BJ (cell line): ENCODE measurements around the gene SLC25A6. TPM values are rescaled to one million over a fixed set of nuclear protein-coding genes. Genes with fewer than 3 reads are reported as not detected.

Source experiments
- CTCF ChIA-PET: fragments of 350-600 bp; formaldehyde crosslinking; extraction: SDS; loops from one replicate; lab custom pipeline; 2021; ENCODE audit warnings: antibody characterized with exemption, inconsistent platforms; lab: Yijun Ruan, JAX
- POLR2A ChIA-PET: fragments of 300-600 bp; sonication (Branson Sonifier 250); formaldehyde crosslinking; extraction: SDS; loops from one replicate; lab custom pipeline; 2021; ENCODE audit warnings: antibody characterized with exemption; lab: Charles Lee
- DNase-seq: peaks from one replicate; pipeline ENCODE4 v3.0.0-alpha.2; 2011; ENCODE audit warnings: low read depth
- H3K27me3 ChIP-seq: 2 replicates; pipeline ENCODE4 v1.6.0; 2011; ENCODE audit warnings: low read length; ENCODE audit not compliant: control insufficient read depth, insufficient read depth
- H3K36me3 ChIP-seq: 2 replicates; pipeline ENCODE4 v1.5.1; 2011; ENCODE audit warnings: low read length; ENCODE audit not compliant: control insufficient read depth, insufficient read depth
- H3K4me3 ChIP-seq: 2 replicates; pipeline ENCODE4 v1.5.1; 2011; ENCODE audit warnings: low read depth, mild to moderate bottlenecking, control low read depth, low read length
- CTCF ChIP-seq: IDR thresholded peaks from 2 replicates; pipeline ENCODE4 v1.5.1; 2011; ENCODE audit warnings: low read depth, mild to moderate bottlenecking, control low read depth, inconsistent platforms, low read length, moderate library complexity; ENCODE audit not compliant: insufficient read depth
- polyA plus RNA-seq: library from polyadenylated mRNA; depleted of rRNA; stranded (reverse); fragments of >200 nt; gene quantifications from 2 replicates; pipeline ENCODE4 v1.2.3, GENCODE V29; 2011

SLC25A6 gene
- polyA plus RNA-seq, 1 experiment: 598 TPM

- ChIA-PET CTCF (no interaction called here), POLR2A (no interaction called here)
- Histone ChIP-seq H3K36me3 (peaks cover 18% of the 10 kb centered on the region), H3K4me3 (no peak overlapping the region), H3K27me3 (no peaks in the 10 kb centered on the region)
- no peak for TF ChIP-seq CTCF
- no peak for DNase-seq
Measured at GRCh38 chrX:1400049-1400448, 8.1 kb upstream of the SLC25A6 start.

GRCh38 chrX:1398431-1399340 is 6.8 kb upstream of the SLC25A6 start:
- H3K27me3 ChIP-seq: no peaks in the 10 kb centered on the region
- ChIA-PET POLR2A (no interaction called here), CTCF (no interaction called here)
- DNase-seq: no peak
- no peak overlapping the region for H3K4me3 ChIP-seq
- peaks cover 18% of the 10 kb centered on the region for H3K36me3 ChIP-seq
- TF ChIP-seq CTCF: no peak

- DNase-seq: no peak
- CTCF ChIA-PET: no interaction called here
Measured at GRCh38 chrX:1397441-1398270, 5.7 kb upstream of the SLC25A6 start.

GRCh38 chrX:1397001-1397400 is 5.1 kb upstream of the SLC25A6 start:
- no peak for TF ChIP-seq CTCF
- Histone ChIP-seq H3K4me3 (no peak overlapping the region), H3K27me3 (no peaks in the 10 kb centered on the region), H3K36me3 (peaks cover 8% of the 10 kb centered on the region)
- CTCF ChIA-PET: no interaction called here
- POLR2A ChIA-PET: no interaction called here
- DNase-seq: no peak

More at GRCh38 chrX:1397441-1398270, 5.7 kb upstream of the SLC25A6 start:
- H3K27me3 ChIP-seq: no peaks in the 10 kb centered on the region
- H3K4me3 ChIP-seq: no peak overlapping the region
- TF ChIP-seq CTCF: no peak
- H3K36me3 ChIP-seq: peaks cover 11% of the 10 kb centered on the region
- POLR2A ChIA-PET: no interaction called here

GRCh38 chrX:1395646-1396216 is 3.8 kb upstream of the SLC25A6 start:
- no peak for TF ChIP-seq CTCF
- ChIA-PET POLR2A (no interaction called here), CTCF (no interaction called here)
- Histone ChIP-seq H3K4me3 (no peak overlapping the region), H3K27me3 (no peaks in the 10 kb centered on the region), H3K36me3 (peaks cover 3% of the 10 kb centered on the region; the same call in 1 of the 2 replicates)
- DNase-seq: no peak
